ENCODE results near the gene CBLN1. TPM values are rescaled to one million over a fixed set of nuclear protein-coding genes. Genes with fewer than 3 reads are reported as not detected.
"Not testable (repeated sequence)": the region's sequence is repeated elsewhere in the genome, so short reads cannot be mapped to it uniquely, and the experiment has no call there.

The CBLN1 gene
- total and polyA plus RNA-seq, 4 donors = 16.4 to 44.9 (median 29.8) TPM

- Histone ChIP-seq H3K4me1 (ENCODE audit: control insufficient read depth, insufficient read depth, low read length) (no peaks in the 10 kb centered on the region), H3K9me3 (ENCODE audit: control insufficient read depth, insufficient read depth, low read length) (no peaks in the 10 kb centered on the region), H3K27ac (ENCODE audit: low read depth, low read length) (no peak overlapping the region), H3K36me3 (ENCODE audit: control insufficient read depth, insufficient read depth, low read length) (no peaks in the 10 kb centered on the region), H3K27me3 (ENCODE audit: control insufficient read depth, insufficient read depth, low read length) (no peaks in the 10 kb centered on the region), H3K4me3 (ENCODE audit: low read depth, low read length) (no peak overlapping the region)
- no peak for DNase-seq (ENCODE audit: low read depth in 4 of 6, low spot score in 6 of 6)
- no CpG with 5 or more reads among the region's 4 CpGs for WGBS (ENCODE audit: insufficient coverage)
Measured at GRCh38 chr16:49236216-49236615, 45.4 kb downstream of the CBLN1 start.

GRCh38 chr16:49228335-49228734 is 53.3 kb downstream of the CBLN1 start:
- H3K27me3 ChIP-seq (ENCODE audit: control insufficient read depth, insufficient read depth, low read length); H3K4me3 ChIP-seq (ENCODE audit: low read depth, low read length); H3K4me1 ChIP-seq (ENCODE audit: control insufficient read depth, insufficient read depth, low read length); DNase-seq (ENCODE audit: low read depth in 4 of 6, low spot score in 6 of 6); H3K9me3 ChIP-seq (ENCODE audit: control insufficient read depth, insufficient read depth, low read length); H3K36me3 ChIP-seq (ENCODE audit: control insufficient read depth, insufficient read depth, low read length); H3K27ac ChIP-seq (ENCODE audit: low read depth, low read length): not testable (repeated sequence)
- 75% methylated on average over 2 of the region's 3 CpGs for WGBS (ENCODE audit: insufficient coverage)

Other genes starting within 250 kb of the CBLN1 start
- not detected for gene C16orf78, start 92.0 kb upstream of the CBLN1 start, total RNA-seq
- gene C16orf78, start 92.0 kb upstream of the CBLN1 start, polyA plus RNA-seq (ENCODE audit: insufficient read length in 2 of 2) = not detected